GM19463 (cell line): Measurements from ENCODE around the gene HS3ST5.

Experiments used
- ATAC-seq: cut with Tn5 transposase; IDR thresholded peaks from one replicate; pipeline ENCODE4 v1.9.1; 2021; ENCODE audit warnings: mild to moderate bottlenecking, moderate library complexity; ENCODE audit not compliant: unreplicated experiment

The HS3ST5 gene

GRCh38 chr6:114342826-114343781, at the start of gene HS3ST5:
HS3ST5 (minus strand) TSS chr6:114343023; CDS start chr6:114062845, 280,178 bp downstream.
- no peak for ATAC-seq

GRCh38 chr6:114390176-114390575, 47.4 kb upstream of the HS3ST5 start:
- ATAC-seq: no peak

- ATAC-seq: no peak
Observed at GRCh38 chr6:114389111-114389510, 46.3 kb upstream of the HS3ST5 start.

GRCh38 chr6:114382406-114382805, 39.6 kb upstream of the HS3ST5 start:
- no peak for ATAC-seq

- ATAC-seq: no peak
Observed at GRCh38 chr6:114377881-114378280, 35.1 kb upstream of the HS3ST5 start.

- no peak for ATAC-seq
Observed at GRCh38 chr6:114376611-114377175, 33.9 kb upstream of the HS3ST5 start.

GRCh38 chr6:114375541-114376192, 32.8 kb upstream of the HS3ST5 start:
- no peak for ATAC-seq

- ATAC-seq: no peak
Observed at GRCh38 chr6:114367315-114367961, 24.6 kb upstream of the HS3ST5 start.

GRCh38 chr6:114366899-114367298, 24.1 kb upstream of the HS3ST5 start:
- ATAC-seq: no peak

GRCh38 chr6:114364301-114364700, 21.5 kb upstream of the HS3ST5 start:
- ATAC-seq: no peak

GRCh38 chr6:114362957-114363356, 20.1 kb upstream of the HS3ST5 start:
- no peak for ATAC-seq

GRCh38 chr6:114362396-114362795, 19.6 kb upstream of the HS3ST5 start:
- no peak for ATAC-seq

GRCh38 chr6:114361036-114361435, 18.2 kb upstream of the HS3ST5 start:
- ATAC-seq: no peak

GRCh38 chr6:114355300-114355699, 12.5 kb upstream of the HS3ST5 start:
- no peak for ATAC-seq

- no peak for ATAC-seq
Observed at GRCh38 chr6:114354482-114354881, 11.7 kb upstream of the HS3ST5 start.

- ATAC-seq: no peak
Observed at GRCh38 chr6:114346451-114346850, 3.6 kb upstream of the HS3ST5 start.

GRCh38 chr6:114344971-114345275, 2.1 kb upstream of the HS3ST5 start:
- no peak for ATAC-seq

- no peak for ATAC-seq
Observed at GRCh38 chr6:114344246-114344970, 1.6 kb upstream of the HS3ST5 start.

GRCh38 chr6:114343782-114344144, 940 bp upstream of the HS3ST5 start:
- ATAC-seq: no peak

GRCh38 chr6:114342086-114342825, 567 bp downstream of the HS3ST5 start:
- no peak for ATAC-seq
